ENCODE data around the gene SH3PXD2B.
A peak's percentile ranks its signal among the peaks of the same experiment; 100 is the strongest.

The SH3PXD2B gene

GRCh38 chr5:172455511-172456061, 1.3 kb upstream of the SH3PXD2B start:
- Histone ChIP-seq H3K4me1 (ENCODE audit: control insufficient read depth in 1 of 2, insufficient read depth in 2 of 2, low read length in 2 of 2) (peaks cover 21 to 31% of the 10 kb centered on the region in 2 experiments), H4K12ac (ENCODE audit: low read depth, low read length) (no peak overlapping the region), H3K79me1 (ENCODE audit: low read length) (peaks cover 25% of the 10 kb centered on the region), H4K8ac (ENCODE audit: low read depth, low read length) (no peak overlapping the region), H3K4ac (ENCODE audit: low read depth, low read length) (no peak overlapping the region), H3K18ac (ENCODE audit: low read length) (no peak overlapping the region), H2AK5ac (ENCODE audit: low read length) (no peak overlapping the region), H3K27ac (ENCODE audit: low read depth, low read length) (no peak overlapping the region), H3K14ac (ENCODE audit: low read length) (no peak overlapping the region), H3K79me2 (ENCODE audit: control insufficient read depth, insufficient read depth, low read length, poor library complexity) (peaks cover 8% of the 10 kb centered on the region), H2BK12ac (ENCODE audit: low read length) (no peak overlapping the region), H2BK120ac (ENCODE audit: insufficient read depth, low read length, poor library complexity) (no peak overlapping the region), H3K9me3 (ENCODE audit: insufficient read depth, low read depth, low read length) (no peaks in the 10 kb centered on the region), H2BK5ac (ENCODE audit: low read depth, low read length, poor library complexity) (no peak overlapping the region), H3K9ac (ENCODE audit: low read length) (no peak overlapping the region), H3K23ac (ENCODE audit: low read length) (no peak overlapping the region), H4K91ac (ENCODE audit: low read depth, low read length) (no peak overlapping the region), H2AFZ (ENCODE audit: insufficient read depth, low read length, poor library complexity) (no peak overlapping the region), H3K36me3 (ENCODE audit: control insufficient read depth in 1 of 2, insufficient read depth in 2 of 2, low read length in 2 of 2) (peaks cover 0 to 4% of the 10 kb centered on the region in 2 experiments), H3K4me2 (ENCODE audit: low read length) (no peak overlapping the region), H3K4me3 (ENCODE audit: low read depth, low read length) (no peak overlapping the region), H3K27me3 (ENCODE audit: insufficient read depth, low read length) (no peaks in the 10 kb centered on the region)
- peak in 1 of 2 donors; percentile 31 for DNase-seq
- no CpG with 5 or more reads among the region's 13 CpGs for WGBS (ENCODE audit: extremely low coverage, insufficient coverage, insufficient read length)

DNA sequence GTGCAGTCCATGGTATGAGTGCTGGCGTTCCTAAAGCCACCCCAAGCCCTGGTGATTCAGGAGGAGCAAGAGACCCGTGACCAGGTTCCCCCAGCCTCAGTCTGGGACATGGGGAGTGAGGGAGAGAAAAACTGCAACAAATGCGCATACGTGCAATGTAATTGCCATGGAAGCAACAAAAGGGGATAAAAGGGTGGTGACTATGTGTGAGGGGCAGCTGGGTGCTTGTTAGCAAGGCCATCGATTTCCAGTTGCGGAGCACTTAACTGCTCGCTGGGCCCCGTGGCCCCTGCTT, 709 bp upstream of the SH3PXD2B start:
- Histone ChIP-seq H3K4me2 (ENCODE audit: low read length) (peak overlapping the region; percentile 61), H2AFZ (ENCODE audit: insufficient read depth, low read length, poor library complexity) (peak overlapping the region; percentile 53), H4K91ac (ENCODE audit: low read depth, low read length) (peak overlapping the region; percentile 56), H3K79me2 (ENCODE audit: control insufficient read depth, insufficient read depth, low read length, poor library complexity) (peaks cover 8% of the 10 kb centered on the region), H3K27ac (ENCODE audit: low read depth, low read length) (no peak overlapping the region), H3K14ac (ENCODE audit: low read length) (peak overlapping the region; percentile 10), H3K4ac (ENCODE audit: low read depth, low read length) (no peak overlapping the region), H3K27me3 (ENCODE audit: insufficient read depth, low read length) (no peaks in the 10 kb centered on the region), H2BK120ac (ENCODE audit: insufficient read depth, low read length, poor library complexity) (no peak overlapping the region), H2BK12ac (ENCODE audit: low read length) (no peak overlapping the region), H3K79me1 (ENCODE audit: low read length) (peaks cover 25% of the 10 kb centered on the region), H4K8ac (ENCODE audit: low read depth, low read length) (peak overlapping the region; percentile 20), H3K9ac (ENCODE audit: low read length) (no peak overlapping the region), H3K36me3 (ENCODE audit: control insufficient read depth in 1 of 2, insufficient read depth in 2 of 2, low read length in 2 of 2) (peaks cover 0 to 5% of the 10 kb centered on the region in 2 experiments), H3K23ac (ENCODE audit: low read length) (no peak overlapping the region), H3K18ac (ENCODE audit: low read length) (no peak overlapping the region), H3K9me3 (ENCODE audit: insufficient read depth, low read depth, low read length) (no peaks in the 10 kb centered on the region), H3K4me1 (ENCODE audit: control insufficient read depth in 1 of 2, insufficient read depth in 2 of 2, low read length in 2 of 2) (peaks cover 20 to 32% of the 10 kb centered on the region in 2 experiments), H2BK5ac (ENCODE audit: low read depth, low read length, poor library complexity) (no peak overlapping the region), H4K12ac (ENCODE audit: low read depth, low read length) (no peak overlapping the region), H3K4me3 (ENCODE audit: low read depth, low read length) (peak overlapping the region; percentile 63), H2AK5ac (ENCODE audit: low read length) (no peak overlapping the region)
- DNase-seq, result peak in 1 of 2 donors; percentile 17
- no CpG with 5 or more reads among the region's 8 CpGs for WGBS (ENCODE audit: extremely low coverage, insufficient coverage, insufficient read length)

GRCh38 chr5:172453986-172454357, 353 bp downstream of the SH3PXD2B start:
- H2AFZ ChIP-seq (ENCODE audit: insufficient read depth, low read length, poor library complexity), result peak overlapping the region; percentile 85

GRCh38 chr5:172453206-172453985, 929 bp downstream of the SH3PXD2B start:
- Histone ChIP-seq H3K9me3 (ENCODE audit: insufficient read depth, low read depth, low read length) (no peaks in the 10 kb centered on the region), H3K4me2 (ENCODE audit: low read length) (peak overlapping the region; percentile 84), H2BK12ac (ENCODE audit: low read length) (no peak overlapping the region), H2BK120ac (ENCODE audit: insufficient read depth, low read length, poor library complexity) (peak overlapping the region; percentile 35), H3K27ac (ENCODE audit: low read depth, low read length) (peak overlapping the region; percentile 38), H3K4me3 (ENCODE audit: low read depth, low read length) (peak overlapping the region; percentile 94), H3K14ac (ENCODE audit: low read length) (peak overlapping the region; percentile 74), H3K23ac (ENCODE audit: low read length) (no peak overlapping the region), H3K36me3 (ENCODE audit: control insufficient read depth in 1 of 2, insufficient read depth in 2 of 2, low read length in 2 of 2) (peaks cover 8 to 15% of the 10 kb centered on the region in 2 experiments), H3K27me3 (ENCODE audit: insufficient read depth, low read length) (no peaks in the 10 kb centered on the region), H3K79me1 (ENCODE audit: low read length) (peaks cover 25% of the 10 kb centered on the region), H4K8ac (ENCODE audit: low read depth, low read length) (peak overlapping the region; percentile 25), H4K12ac (ENCODE audit: low read depth, low read length) (peak overlapping the region; percentile 46), H2AK5ac (ENCODE audit: low read length) (peak overlapping the region; percentile 14), H2BK5ac (ENCODE audit: low read depth, low read length, poor library complexity) (peak overlapping the region; percentile 52), H3K79me2 (ENCODE audit: control insufficient read depth, insufficient read depth, low read length, poor library complexity) (peaks cover 12% of the 10 kb centered on the region), H3K18ac (ENCODE audit: low read length) (peak overlapping the region; percentile 37), H4K91ac (ENCODE audit: low read depth, low read length) (peak overlapping the region; percentile 77), H3K4me1 (ENCODE audit: control insufficient read depth in 1 of 2, insufficient read depth in 2 of 2, low read length in 2 of 2) (peaks cover 20 to 32% of the 10 kb centered on the region in 2 experiments), H2AFZ (ENCODE audit: insufficient read depth, low read length, poor library complexity) (no peak overlapping the region), H3K9ac (ENCODE audit: low read length) (peak overlapping the region; percentile 73), H3K4ac (ENCODE audit: low read depth, low read length) (peak overlapping the region; percentile 74)
- DNase-seq, result peak in 1 of 2 donors; percentile 51
- no CpG with 5 or more reads among the region's 24 CpGs for WGBS (ENCODE audit: extremely low coverage, insufficient coverage, insufficient read length)

More at GRCh38 chr5:172453986-172454357, 353 bp downstream of the SH3PXD2B start:
- H2BK12ac ChIP-seq (ENCODE audit: low read length), result peak overlapping the region; percentile 53
- H3K79me1 ChIP-seq (ENCODE audit: low read length), result peaks cover 25% of the 10 kb centered on the region
- peak overlapping the region; percentile 93 for H4K91ac ChIP-seq (ENCODE audit: low read depth, low read length)
- DNase-seq, result no peak
- peaks cover 10% of the 10 kb centered on the region for H3K79me2 ChIP-seq (ENCODE audit: control insufficient read depth, insufficient read depth, low read length, poor library complexity)
- H2BK5ac ChIP-seq (ENCODE audit: low read depth, low read length, poor library complexity), result peak overlapping the region; percentile 73
- no peaks in the 10 kb centered on the region for H3K27me3 ChIP-seq (ENCODE audit: insufficient read depth, low read length)
- H3K9me3 ChIP-seq (ENCODE audit: insufficient read depth, low read depth, low read length), result no peaks in the 10 kb centered on the region
- H3K4me3 ChIP-seq (ENCODE audit: low read depth, low read length), result peak overlapping the region; percentile 94
- H4K8ac ChIP-seq (ENCODE audit: low read depth, low read length), result peak overlapping the region; percentile 70
- H3K36me3 ChIP-seq (ENCODE audit: control insufficient read depth in 1 of 2, insufficient read depth in 2 of 2, low read length in 2 of 2), result peaks cover 3 to 9% of the 10 kb centered on the region in 2 experiments
- H3K18ac ChIP-seq (ENCODE audit: low read length), result peak overlapping the region; percentile 97
- H3K4me2 ChIP-seq (ENCODE audit: low read length), result peak overlapping the region; percentile 84
- H3K4ac ChIP-seq (ENCODE audit: low read depth, low read length), result peak overlapping the region; percentile 87
- peak overlapping the region; percentile 98 for H3K9ac ChIP-seq (ENCODE audit: low read length)
- H3K27ac ChIP-seq (ENCODE audit: low read depth, low read length), result peak overlapping the region; percentile 86
- H2BK120ac ChIP-seq (ENCODE audit: insufficient read depth, low read length, poor library complexity), result peak overlapping the region; percentile 75
- H3K4me1 ChIP-seq (ENCODE audit: control insufficient read depth in 1 of 2, insufficient read depth in 2 of 2, low read length in 2 of 2), result peaks cover 20 to 32% of the 10 kb centered on the region in 2 experiments
- H2AK5ac ChIP-seq (ENCODE audit: low read length), result peak overlapping the region; percentile 14
- peak overlapping the region; percentile 90 for H4K12ac ChIP-seq (ENCODE audit: low read depth, low read length)
- peak overlapping the region; percentile 96 for H3K14ac ChIP-seq (ENCODE audit: low read length)
- WGBS (ENCODE audit: extremely low coverage, insufficient coverage, insufficient read length), result no CpG with 5 or more reads among the region's 35 CpGs
- no peak overlapping the region for H3K23ac ChIP-seq (ENCODE audit: low read length)
